ENCODE results near the gene ARID5B.

DNA sequence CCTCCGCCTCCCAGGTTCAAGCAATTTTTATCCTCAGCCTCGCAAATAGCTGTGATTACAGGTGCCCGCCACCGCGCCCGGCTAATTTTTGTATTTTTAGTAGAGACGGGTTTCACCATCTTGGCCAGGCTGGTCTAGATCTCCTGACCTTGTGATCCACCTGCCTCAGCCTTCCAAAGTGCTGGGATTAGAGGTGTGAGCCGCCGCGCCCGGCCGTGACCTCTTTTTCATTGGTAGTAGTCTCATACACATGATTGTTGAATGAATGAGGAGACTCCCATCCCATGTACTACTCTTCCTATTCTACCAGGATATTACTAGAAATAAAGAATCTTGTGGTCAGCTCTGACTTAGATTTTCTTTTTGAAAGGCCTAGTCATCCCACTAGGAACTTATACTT lies 56.8 kb downstream of the ARID5B start:
- TF ChIP-seq GATA2 (IDR thresholded peaks at IDR 0.05; ENCODE audit: low read depth, low read length) (no peak), GATA3 (IDR thresholded peaks at IDR 0.05; ENCODE audit: low read depth, low read length) (no peak)
